HUES48 (cell line): ENCODE results near the gene DNAL4.
"Not testable (repeated sequence)": the region's sequence is repeated elsewhere in the genome, so short reads cannot be mapped to it uniquely, and the experiment has no call there.

Source experiments
- H3K27ac ChIP-seq: one replicate; pipeline ENCODE4 v1.7.0; 2013; ENCODE audit warnings: low read depth, low read length, inconsistent platforms
- H3K27me3 ChIP-seq: 2 replicates; pipeline ENCODE4 v1.6.1; 2013; ENCODE audit warnings: mild to moderate bottlenecking, low read length; ENCODE audit not compliant: control insufficient read depth, insufficient read depth
- H3K36me3 ChIP-seq: 2 replicates; pipeline ENCODE4 v1.6.1; 2013; ENCODE audit warnings: low read length; ENCODE audit not compliant: control insufficient read depth, insufficient read depth
- H3K4me1 ChIP-seq: 2 replicates; pipeline ENCODE4 v1.6.1; 2013; ENCODE audit warnings: mild to moderate bottlenecking, low read length; ENCODE audit not compliant: control insufficient read depth, insufficient read depth
- H3K4me3 ChIP-seq: 2 replicates; pipeline ENCODE4 v1.5.1; 2013; ENCODE audit warnings: mild to moderate bottlenecking, low read depth, low read length
- H3K9ac ChIP-seq: 2 replicates; pipeline ENCODE4 v1.6.1; 2013; ENCODE audit warnings: mild to moderate bottlenecking, low read depth, low read length, moderate library complexity
- H3K9me3 ChIP-seq: 2 replicates; pipeline ENCODE4 v1.6.1; 2013; ENCODE audit warnings: low read length; ENCODE audit not compliant: control insufficient read depth, insufficient read depth

Gene DNAL4

DNA sequence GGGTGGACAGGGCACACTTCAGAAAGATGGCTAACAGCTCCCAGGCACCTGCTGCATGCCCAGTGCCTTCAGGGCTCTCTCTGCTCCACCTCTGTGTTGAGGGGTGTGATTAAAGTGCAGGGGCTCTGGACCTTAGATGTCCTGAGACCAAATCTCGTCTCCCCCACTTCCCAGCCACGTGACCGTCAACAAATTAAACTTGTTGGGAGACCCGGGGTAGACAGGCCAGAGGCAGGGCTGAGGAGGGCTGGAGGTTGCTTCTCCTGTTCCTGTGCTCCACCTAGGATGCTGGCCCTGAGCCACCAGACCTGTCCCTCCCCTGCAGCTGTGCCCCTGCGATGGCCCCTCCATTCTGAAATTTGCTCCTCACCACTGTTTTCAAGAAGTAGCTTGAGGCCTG, 32.9 kb upstream of the DNAL4 start:
- Histone ChIP-seq H3K9ac (no peak overlapping the region), H3K9me3 (no peaks in the 10 kb centered on the region), H3K4me3 (no peak overlapping the region), H3K27me3 (no peaks in the 10 kb centered on the region), H3K36me3 (no peaks in the 10 kb centered on the region), H3K27ac (no peak overlapping the region), H3K4me1 (no peaks in the 10 kb centered on the region)

DNA sequence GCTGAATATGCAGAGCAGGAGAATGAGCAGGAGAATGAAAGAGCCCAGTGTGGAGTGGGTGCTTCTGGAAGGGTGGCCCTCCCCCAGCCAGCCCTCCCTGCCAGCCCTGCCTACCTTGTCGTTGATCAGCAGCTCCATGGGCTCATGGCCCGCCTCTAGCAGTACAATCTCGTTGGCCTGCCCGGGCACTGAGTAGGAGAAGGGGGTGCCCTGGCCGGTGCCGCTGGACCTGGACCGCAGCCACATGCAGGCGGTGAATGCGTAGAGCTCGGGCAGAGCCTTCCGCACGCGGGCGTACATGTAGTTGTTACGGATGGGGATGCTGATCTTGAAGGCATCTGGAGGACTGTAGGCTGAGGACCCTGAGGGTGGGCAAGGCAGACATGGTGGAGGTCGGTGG, 32.4 kb upstream of the DNAL4 start:
- no peaks in the 10 kb centered on the region for H3K27me3 ChIP-seq
- no peak overlapping the region for H3K27ac ChIP-seq
- no peak overlapping the region for H3K9ac ChIP-seq
- H3K36me3 ChIP-seq: no peaks in the 10 kb centered on the region
- H3K4me3 ChIP-seq: no peak overlapping the region
- no peaks in the 10 kb centered on the region for H3K9me3 ChIP-seq
- no peaks in the 10 kb centered on the region for H3K4me1 ChIP-seq

DNA sequence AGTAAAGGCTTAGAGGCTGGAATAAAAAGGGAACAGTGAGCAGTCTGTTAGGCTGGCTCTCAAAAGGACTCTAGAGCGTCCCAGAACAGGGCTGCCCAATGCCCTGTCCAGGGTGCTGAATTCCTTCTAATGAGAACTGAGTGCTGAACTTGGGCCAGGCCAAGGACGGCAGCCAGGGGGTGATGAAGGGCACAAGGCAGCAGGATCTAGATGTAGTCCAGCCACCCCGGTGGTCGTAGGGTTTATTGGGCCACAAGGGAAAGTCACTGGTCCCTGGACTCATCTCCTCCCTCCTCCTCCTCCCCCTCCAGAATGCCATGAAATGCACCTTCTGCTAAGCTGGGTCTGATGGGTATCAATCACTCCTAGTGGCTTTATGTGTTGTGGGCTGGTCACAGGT, 30.6 kb upstream of the DNAL4 start:
- Histone ChIP-seq H3K4me1 (no peaks in the 10 kb centered on the region), H3K36me3 (no peaks in the 10 kb centered on the region), H3K9ac (no peak overlapping the region), H3K27ac (no peak overlapping the region), H3K27me3 (no peaks in the 10 kb centered on the region), H3K9me3 (no peaks in the 10 kb centered on the region), H3K4me3 (no peak overlapping the region)

DNA sequence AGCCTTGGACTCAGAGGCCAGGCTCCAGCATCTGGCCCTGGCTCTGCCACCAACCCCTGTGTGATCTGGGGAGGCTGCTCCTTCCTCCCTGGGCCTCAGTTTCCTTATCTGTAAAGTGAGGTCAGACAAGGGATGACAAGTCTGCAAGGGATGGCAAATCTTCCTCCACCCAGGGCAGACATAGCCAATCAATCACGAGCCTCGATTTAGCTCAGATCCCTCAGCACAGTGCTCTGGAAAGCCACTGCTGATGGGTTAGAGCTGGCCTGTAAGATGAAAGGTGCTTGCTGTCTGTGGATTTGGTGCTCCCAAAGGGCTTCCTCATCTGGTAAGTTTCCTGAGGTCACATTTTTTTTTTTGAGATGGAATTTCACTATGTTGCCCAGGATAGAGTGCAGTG, 29.7 kb upstream of the DNAL4 start:
- no peaks in the 10 kb centered on the region for H3K4me1 ChIP-seq
- no peak overlapping the region for H3K4me3 ChIP-seq
- H3K27ac ChIP-seq: no peak overlapping the region
- H3K9me3 ChIP-seq: no peaks in the 10 kb centered on the region
- H3K27me3 ChIP-seq: no peaks in the 10 kb centered on the region
- H3K9ac ChIP-seq: no peak overlapping the region
- no peaks in the 10 kb centered on the region for H3K36me3 ChIP-seq

DNA sequence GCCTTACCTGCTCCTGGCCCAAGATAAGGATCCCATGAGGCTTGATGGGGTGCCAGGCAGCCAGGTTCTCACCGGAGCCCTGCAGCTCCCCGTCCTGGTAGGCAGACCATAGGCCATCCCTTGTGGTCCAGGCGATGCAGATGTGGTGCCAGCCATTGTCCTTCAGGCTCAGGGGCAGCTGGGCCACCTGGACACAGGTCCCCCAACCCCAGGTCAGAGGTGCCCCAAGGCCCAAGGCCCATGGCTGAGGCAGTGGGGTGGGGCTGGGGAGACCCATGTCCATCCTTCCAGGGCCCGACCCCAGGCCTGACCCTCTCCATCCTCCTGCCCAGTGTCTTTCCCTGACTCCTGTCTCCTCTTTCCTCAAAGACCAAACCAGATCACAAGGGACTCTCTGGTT, 29.1 kb upstream of the DNAL4 start:
- H3K36me3 ChIP-seq: no peaks in the 10 kb centered on the region
- no peak overlapping the region for H3K9ac ChIP-seq
- H3K4me3 ChIP-seq: no peak overlapping the region
- no peaks in the 10 kb centered on the region for H3K4me1 ChIP-seq
- no peaks in the 10 kb centered on the region for H3K9me3 ChIP-seq
- H3K27me3 ChIP-seq: no peaks in the 10 kb centered on the region
- no peak overlapping the region for H3K27ac ChIP-seq

DNA sequence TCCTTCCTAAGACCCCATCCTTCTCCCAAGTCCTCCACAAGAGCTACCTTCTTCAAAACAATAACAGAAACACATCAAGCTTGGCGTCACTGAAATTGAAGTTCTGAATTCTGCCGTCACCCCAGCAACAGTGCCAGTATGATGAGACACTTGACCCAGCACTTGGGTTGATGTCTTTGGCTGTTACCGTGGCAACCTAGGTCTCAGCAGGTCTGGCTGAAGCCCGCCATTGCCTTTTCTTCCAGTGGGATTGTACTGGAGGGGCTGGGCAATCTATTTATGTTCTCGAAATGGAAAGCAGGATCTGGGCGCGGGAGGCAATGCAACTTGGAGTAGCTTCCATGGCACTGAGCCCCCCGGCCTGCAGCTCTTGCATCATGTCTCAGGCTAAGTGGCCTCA, 26.1 kb upstream of the DNAL4 start:
- no peaks in the 10 kb centered on the region for H3K27me3 ChIP-seq
- H3K9ac ChIP-seq: no peak overlapping the region
- no peak overlapping the region for H3K4me3 ChIP-seq
- no peak overlapping the region for H3K27ac ChIP-seq
- H3K36me3 ChIP-seq: no peaks in the 10 kb centered on the region
- 0 out of 2 replicates have a peak, but pooled peaks cover 3% of the 10 kb centered on the region for H3K4me1 ChIP-seq
- H3K9me3 ChIP-seq: no peaks in the 10 kb centered on the region

DNA sequence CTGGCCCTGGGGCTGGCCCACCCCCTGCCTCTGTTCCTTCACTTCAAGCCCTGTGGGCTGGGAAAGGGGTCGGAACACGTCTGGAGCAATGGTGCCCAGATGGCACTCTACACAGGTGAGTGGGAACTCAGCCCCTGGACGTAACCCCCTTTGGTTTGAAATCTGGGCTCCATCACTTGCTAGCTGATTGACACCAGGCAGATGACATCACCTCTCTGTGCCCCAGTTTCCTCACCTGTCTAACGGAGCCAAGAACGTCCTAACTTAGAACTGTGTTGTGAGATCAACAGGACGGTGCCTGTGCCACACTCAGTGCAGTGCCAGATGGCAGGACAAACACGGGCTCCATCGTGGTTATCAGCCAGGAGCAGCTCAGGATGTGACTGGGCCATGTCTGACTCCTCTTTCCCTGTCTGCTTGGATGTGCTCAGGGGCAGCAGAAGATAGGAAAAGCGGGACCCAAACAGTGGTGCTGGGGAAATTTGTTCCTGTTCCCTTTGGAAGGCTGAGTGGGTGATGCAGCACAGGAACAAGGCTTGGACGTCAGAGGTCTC, 25.5 kb upstream of the DNAL4 start:
- Histone ChIP-seq H3K4me3 (no peak overlapping the region), H3K9ac (no peak overlapping the region), H3K27me3 (no peaks in the 10 kb centered on the region), H3K36me3 (no peaks in the 10 kb centered on the region), H3K9me3 (no peaks in the 10 kb centered on the region), H3K27ac (no peak overlapping the region), H3K4me1 (0 out of 2 replicates have a peak, but pooled peaks cover 3% of the 10 kb centered on the region)

DNA sequence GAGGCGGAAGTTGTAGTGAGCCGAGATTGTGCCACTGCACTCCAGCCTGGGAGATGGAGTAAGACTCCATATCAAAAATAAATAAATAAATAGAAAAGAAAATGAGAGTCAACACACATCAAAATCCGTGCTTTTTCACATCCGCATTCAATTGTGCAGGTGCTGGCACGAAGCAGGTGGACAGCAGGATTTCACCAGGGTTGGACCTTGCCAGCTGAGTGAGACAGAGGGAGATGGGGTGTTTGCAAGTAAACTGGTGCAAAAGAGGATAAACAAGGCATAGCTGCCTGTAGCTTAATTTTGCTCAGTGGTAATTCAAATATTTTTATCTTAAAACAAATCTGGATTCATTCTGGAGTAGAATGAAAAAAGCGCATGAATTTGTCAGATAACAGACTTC, 23.3 kb upstream of the DNAL4 start:
- H3K27me3 ChIP-seq: no peaks in the 10 kb centered on the region
- no peak overlapping the region for H3K9ac ChIP-seq
- H3K4me1 ChIP-seq: 0 out of 2 replicates have a peak, but pooled peaks cover 3% of the 10 kb centered on the region
- no peaks in the 10 kb centered on the region for H3K36me3 ChIP-seq
- no peaks in the 10 kb centered on the region for H3K9me3 ChIP-seq
- no peak overlapping the region for H3K27ac ChIP-seq
- H3K4me3 ChIP-seq: no peak overlapping the region

DNA sequence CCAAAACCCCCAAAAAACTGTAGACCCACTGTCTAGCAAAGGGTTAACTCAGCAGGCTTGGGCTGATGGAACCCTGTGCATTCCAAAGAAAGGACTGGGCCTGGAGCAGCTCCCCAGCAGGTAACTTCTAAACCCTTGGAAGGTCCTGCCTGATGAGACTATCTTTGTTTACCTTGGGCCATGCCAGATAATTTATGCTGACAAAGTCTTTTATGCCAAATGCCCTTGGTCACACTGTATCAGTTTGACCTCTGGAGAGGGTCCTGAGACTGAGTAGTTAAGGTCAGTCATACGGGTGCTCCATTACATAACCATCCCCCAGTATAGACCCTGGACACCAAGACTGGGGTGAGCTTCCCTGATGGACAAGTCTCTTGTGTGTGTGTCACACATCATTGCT, 21.9 kb upstream of the DNAL4 start:
- H3K9me3 ChIP-seq: no peaks in the 10 kb centered on the region
- no peak overlapping the region for H3K4me3 ChIP-seq
- no peak overlapping the region for H3K27ac ChIP-seq
- H3K4me1 ChIP-seq: 0 out of 2 replicates have a peak, but pooled peaks cover 3% of the 10 kb centered on the region
- H3K36me3 ChIP-seq: no peaks in the 10 kb centered on the region
- H3K27me3 ChIP-seq: no peaks in the 10 kb centered on the region
- H3K9ac ChIP-seq: no peak overlapping the region

DNA sequence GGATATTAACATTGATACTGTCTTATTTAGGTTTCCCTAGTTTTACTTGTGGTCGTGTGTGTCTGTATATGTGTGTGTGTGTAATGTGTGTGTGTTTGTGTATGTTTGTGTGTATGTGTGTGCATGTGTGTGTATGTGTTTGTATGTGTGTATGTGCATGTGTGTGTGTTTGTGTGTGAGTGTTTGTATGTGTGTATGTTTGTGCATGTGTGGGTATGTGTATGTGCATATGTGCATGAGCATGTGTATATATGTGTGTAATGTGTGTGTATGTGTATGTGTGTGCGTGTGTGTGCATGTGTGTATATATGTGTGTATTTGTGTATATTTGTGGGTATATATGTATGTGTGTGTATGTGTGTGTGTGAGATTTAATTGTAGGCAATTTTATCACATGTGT, 17.3 kb upstream of the DNAL4 start:
- Histone ChIP-seq H3K9ac (no peak overlapping the region), H3K36me3 (no peaks in the 10 kb centered on the region), H3K4me1 (0 out of 2 replicates have a peak, but pooled peaks cover 3% of the 10 kb centered on the region), H3K9me3 (no peaks in the 10 kb centered on the region), H3K27ac (no peak overlapping the region), H3K27me3 (no peaks in the 10 kb centered on the region), H3K4me3 (no peak overlapping the region)

DNA sequence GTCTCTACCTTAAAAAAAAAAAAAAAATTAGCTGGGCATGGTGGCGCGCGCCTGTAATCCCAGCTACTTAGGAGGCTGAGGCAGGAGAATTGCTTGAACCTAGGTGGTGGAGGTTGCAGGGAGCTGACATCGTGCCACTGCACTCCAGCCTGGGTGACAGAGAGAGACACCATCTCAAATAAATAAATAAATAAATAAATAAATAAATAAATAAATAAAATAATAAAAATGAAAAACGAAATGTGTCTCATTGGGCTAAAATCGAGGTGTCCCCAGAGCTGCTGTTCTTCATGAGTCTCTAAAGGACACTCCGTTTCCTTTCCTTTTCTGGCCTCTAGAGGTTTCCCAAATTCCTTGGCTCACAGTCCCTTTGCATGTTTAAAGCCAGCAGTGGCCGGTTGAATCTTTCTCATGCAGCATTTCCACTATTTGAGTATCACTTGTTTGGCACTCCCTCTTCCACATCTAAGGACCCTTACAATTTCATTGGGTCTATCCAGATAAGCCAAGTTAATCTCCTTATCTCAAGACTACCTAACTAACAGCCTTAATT, 11.2 kb upstream of the DNAL4 start:
- not testable (repeated sequence) for H3K9ac ChIP-seq, H3K36me3 ChIP-seq, H3K4me1 ChIP-seq, H3K9me3 ChIP-seq, H3K27ac ChIP-seq, H3K27me3 ChIP-seq, H3K4me3 ChIP-seq
